C4-2B (cell line): ENCODE results near the gene SFSWAP.

Experiments
- CTCF ChIP-seq: fragments of 450-650 bp; conservative IDR thresholded peaks from 2 replicates; pipeline ENCODE4 v1.5.1; 2017; ENCODE audit warnings: mild to moderate bottlenecking
- ZFX ChIP-seq: fragments of 450-650 bp; IDR thresholded peaks from 2 replicates; pipeline ENCODE4 v1.6.1; 2017

- TF ChIP-seq CTCF (no peak), ZFX (no peak)
Observed at GRCh38 chr12:131749618-131750315, 38.9 kb downstream of the SFSWAP start.
